Measurements from ENCODE around the gene CLEC4A. TPM values are rescaled to one million over a fixed set of nuclear protein-coding genes. Genes with fewer than 3 reads are reported as not detected.

CLEC4A gene
- total and polyA plus RNA-seq, 2 of the 8 experiments (the other 6 are each of a cell fraction or from before 2014, with no cell fraction given): 0.41 to 0.44 TPM

DNA sequence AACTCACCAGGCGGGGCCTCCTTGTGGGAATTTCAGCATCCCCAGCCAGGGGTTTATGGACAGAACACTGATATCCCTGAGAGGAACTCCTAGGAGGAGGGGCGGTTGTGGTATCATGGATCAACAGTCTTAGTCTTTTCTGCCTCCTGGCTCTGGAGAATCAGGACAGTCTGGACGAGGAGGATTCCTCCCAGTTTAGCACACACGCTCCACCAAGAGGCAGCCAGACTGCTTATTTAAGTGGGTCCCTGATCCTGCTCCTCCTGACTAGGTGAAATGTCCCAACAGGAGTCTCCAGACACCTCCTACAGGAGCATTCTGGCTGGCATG is 23.0 kb downstream of the CLEC4A start (continued):
- TF ChIP-seq, protein P1, sequence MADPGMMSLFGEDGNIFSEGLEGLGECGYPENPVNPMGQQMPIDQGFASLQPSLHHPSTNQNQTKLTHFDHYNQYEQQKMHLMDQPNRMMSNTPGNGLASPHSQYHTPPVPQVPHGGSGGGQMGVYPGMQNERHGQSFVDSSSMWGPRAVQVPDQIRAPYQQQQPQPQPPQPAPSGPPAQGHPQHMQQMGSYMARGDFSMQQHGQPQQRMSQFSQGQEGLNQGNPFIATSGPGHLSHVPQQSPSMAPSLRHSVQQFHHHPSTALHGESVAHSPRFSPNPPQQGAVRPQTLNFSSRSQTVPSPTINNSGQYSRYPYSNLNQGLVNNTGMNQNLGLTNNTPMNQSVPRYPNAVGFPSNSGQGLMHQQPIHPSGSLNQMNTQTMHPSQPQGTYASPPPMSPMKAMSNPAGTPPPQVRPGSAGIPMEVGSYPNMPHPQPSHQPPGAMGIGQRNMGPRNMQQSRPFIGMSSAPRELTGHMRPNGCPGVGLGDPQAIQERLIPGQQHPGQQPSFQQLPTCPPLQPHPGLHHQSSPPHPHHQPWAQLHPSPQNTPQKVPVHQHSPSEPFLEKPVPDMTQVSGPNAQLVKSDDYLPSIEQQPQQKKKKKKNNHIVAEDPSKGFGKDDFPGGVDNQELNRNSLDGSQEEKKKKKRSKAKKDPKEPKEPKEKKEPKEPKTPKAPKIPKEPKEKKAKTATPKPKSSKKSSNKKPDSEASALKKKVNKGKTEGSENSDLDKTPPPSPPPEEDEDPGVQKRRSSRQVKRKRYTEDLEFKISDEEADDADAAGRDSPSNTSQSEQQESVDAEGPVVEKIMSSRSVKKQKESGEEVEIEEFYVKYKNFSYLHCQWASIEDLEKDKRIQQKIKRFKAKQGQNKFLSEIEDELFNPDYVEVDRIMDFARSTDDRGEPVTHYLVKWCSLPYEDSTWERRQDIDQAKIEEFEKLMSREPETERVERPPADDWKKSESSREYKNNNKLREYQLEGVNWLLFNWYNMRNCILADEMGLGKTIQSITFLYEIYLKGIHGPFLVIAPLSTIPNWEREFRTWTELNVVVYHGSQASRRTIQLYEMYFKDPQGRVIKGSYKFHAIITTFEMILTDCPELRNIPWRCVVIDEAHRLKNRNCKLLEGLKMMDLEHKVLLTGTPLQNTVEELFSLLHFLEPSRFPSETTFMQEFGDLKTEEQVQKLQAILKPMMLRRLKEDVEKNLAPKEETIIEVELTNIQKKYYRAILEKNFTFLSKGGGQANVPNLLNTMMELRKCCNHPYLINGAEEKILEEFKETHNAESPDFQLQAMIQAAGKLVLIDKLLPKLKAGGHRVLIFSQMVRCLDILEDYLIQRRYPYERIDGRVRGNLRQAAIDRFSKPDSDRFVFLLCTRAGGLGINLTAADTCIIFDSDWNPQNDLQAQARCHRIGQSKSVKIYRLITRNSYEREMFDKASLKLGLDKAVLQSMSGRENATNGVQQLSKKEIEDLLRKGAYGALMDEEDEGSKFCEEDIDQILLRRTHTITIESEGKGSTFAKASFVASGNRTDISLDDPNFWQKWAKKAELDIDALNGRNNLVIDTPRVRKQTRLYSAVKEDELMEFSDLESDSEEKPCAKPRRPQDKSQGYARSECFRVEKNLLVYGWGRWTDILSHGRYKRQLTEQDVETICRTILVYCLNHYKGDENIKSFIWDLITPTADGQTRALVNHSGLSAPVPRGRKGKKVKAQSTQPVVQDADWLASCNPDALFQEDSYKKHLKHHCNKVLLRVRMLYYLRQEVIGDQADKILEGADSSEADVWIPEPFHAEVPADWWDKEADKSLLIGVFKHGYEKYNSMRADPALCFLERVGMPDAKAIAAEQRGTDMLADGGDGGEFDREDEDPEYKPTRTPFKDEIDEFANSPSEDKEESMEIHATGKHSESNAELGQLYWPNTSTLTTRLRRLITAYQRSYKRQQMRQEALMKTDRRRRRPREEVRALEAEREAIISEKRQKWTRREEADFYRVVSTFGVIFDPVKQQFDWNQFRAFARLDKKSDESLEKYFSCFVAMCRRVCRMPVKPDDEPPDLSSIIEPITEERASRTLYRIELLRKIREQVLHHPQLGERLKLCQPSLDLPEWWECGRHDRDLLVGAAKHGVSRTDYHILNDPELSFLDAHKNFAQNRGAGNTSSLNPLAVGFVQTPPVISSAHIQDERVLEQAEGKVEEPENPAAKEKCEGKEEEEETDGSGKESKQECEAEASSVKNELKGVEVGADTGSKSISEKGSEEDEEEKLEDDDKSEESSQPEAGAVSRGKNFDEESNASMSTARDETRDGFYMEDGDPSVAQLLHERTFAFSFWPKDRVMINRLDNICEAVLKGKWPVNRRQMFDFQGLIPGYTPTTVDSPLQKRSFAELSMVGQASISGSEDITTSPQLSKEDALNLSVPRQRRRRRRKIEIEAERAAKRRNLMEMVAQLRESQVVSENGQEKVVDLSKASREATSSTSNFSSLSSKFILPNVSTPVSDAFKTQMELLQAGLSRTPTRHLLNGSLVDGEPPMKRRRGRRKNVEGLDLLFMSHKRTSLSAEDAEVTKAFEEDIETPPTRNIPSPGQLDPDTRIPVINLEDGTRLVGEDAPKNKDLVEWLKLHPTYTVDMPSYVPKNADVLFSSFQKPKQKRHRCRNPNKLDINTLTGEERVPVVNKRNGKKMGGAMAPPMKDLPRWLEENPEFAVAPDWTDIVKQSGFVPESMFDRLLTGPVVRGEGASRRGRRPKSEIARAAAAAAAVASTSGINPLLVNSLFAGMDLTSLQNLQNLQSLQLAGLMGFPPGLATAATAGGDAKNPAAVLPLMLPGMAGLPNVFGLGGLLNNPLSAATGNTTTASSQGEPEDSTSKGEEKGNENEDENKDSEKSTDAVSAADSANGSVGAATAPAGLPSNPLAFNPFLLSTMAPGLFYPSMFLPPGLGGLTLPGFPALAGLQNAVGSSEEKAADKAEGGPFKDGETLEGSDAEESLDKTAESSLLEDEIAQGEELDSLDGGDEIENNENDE (IDR thresholded peaks at IDR 0.05; ENCODE audit: insufficient replicate concordance, low read length): no peak
- no peak for TF ChIP-seq HDAC6 (IDR thresholded peaks at IDR 0.05; ENCODE audit: low read depth, low read length)
